ENCODE measurements around the gene LIPT1.

LIPT1 gene

DNA sequence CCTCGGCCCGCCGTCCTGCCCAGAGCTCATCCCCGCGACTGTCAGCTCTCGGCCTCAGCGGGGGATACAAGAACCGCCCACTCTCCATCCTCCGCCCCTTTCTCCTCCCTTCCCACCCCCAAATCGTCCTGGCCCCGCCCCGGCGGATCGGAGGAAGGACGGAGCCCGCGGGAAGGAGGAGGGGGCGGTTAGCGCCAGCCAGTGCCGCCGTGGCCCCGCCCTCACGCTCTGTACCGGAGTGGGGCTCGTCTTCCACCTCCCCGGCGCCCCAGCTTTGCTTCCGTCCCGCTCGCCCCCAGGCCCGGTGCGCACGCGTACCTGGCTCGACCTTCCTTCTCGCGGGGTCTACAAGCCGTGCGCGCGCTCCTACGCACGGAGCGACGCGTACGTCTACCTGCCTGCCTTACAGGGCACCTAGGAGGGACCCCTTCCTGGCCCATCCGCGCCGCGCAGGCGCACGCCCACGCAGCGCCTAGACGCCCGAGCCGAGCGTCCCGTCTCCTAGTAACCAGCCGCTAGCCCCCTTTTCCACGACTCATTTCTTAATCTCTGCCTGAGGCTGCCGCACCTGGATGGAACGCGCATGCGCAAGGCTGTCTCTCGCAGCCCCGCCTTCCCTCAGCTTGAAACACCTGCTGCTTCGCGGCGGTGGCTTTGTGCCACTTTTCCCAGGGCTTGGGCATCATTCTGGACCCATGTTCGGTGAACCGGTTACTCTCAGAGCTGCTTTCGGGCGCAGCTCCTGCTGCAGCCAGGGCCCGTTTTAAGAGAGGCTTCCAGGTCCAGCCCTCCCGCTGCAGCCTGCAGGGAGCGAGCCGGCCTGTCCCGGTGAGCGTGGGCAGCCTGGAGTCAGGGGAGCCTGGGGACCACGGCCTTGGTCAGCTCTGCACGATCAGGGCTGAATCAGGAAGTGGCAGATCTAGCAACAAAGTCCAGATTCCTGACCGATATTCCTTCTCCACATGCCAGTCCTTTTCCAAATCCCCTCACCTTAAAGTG lies 13.4 kb upstream of the LIPT1 start, which contains the start of gene C2orf15:
C2orf15 (plus strand) TSS at position 598 of the 999 bp plus-strand sequence. CDS start 8,852 bp downstream, outside the sequence.
- Histone ChIP-seq H3K27ac (peak within 1 kb of the TSS; percentile 71 to 84), H3K4me1 (peaks cover 0 to 7% (median 4%) of the 10 kb centered on the region in 4 donors), H3K4me3 (peak within 1 kb of the TSS; percentile 64 to 91), H3K9me3 (no peaks in the 10 kb centered on the region), H3K36me3 (no peaks in the 10 kb centered on the region), H3K27me3 (no peaks in the 10 kb centered on the region)
- peak; percentile 94 to 96 for DNase-seq
- intact Hi-C loops (cut with DNase I; ENCODE audit: low total_unique reads), result loop anchor here (5.0 kb wide), 1 partner anchor 41 kb away; the partner anchor contains the start of genes MITD1 and MRPL30
- TF ChIP-seq, protein P1, sequence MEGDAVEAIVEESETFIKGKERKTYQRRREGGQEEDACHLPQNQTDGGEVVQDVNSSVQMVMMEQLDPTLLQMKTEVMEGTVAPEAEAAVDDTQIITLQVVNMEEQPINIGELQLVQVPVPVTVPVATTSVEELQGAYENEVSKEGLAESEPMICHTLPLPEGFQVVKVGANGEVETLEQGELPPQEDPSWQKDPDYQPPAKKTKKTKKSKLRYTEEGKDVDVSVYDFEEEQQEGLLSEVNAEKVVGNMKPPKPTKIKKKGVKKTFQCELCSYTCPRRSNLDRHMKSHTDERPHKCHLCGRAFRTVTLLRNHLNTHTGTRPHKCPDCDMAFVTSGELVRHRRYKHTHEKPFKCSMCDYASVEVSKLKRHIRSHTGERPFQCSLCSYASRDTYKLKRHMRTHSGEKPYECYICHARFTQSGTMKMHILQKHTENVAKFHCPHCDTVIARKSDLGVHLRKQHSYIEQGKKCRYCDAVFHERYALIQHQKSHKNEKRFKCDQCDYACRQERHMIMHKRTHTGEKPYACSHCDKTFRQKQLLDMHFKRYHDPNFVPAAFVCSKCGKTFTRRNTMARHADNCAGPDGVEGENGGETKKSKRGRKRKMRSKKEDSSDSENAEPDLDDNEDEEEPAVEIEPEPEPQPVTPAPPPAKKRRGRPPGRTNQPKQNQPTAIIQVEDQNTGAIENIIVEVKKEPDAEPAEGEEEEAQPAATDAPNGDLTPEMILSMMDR (IDR thresholded peaks at IDR 0.05), result no peak

DNA sequence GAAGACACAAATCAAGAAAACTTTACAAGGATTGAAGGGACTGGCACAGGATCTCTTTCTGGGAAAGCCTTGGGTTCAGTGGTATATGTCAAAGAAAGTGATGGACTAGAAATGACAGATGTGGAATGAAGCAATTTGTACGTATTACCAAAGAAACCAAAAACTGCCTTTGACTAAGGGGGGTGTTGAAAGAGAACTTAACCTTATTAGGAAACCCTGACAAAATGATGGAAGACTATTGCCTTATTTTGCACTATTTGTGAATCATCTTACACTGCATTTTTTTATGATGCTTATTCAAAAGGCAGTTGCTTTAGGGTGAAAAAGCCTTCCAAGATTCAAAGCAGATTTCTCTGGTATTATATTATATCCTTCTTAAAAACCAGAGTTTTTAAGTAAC lies 4.1 kb upstream of the LIPT1 start:
- intact Hi-C loops (cut with DNase I; ENCODE audit: low total_unique reads), result no loop called here
- H3K4me3 ChIP-seq, result no peak overlapping the region
- TF ChIP-seq, protein P1 (IDR thresholded peaks at IDR 0.05), result no peak
- no peaks in the 10 kb centered on the region for H3K36me3 ChIP-seq
- no peaks in the 10 kb centered on the region for H3K27me3 ChIP-seq
- no peak overlapping the region for H3K27ac ChIP-seq
- H3K4me1 ChIP-seq, result peaks cover 0 to 14% (median 8%) of the 10 kb centered on the region in 4 donors
- DNase-seq, result no peak
- H3K9me3 ChIP-seq, result no peaks in the 10 kb centered on the region

DNA sequence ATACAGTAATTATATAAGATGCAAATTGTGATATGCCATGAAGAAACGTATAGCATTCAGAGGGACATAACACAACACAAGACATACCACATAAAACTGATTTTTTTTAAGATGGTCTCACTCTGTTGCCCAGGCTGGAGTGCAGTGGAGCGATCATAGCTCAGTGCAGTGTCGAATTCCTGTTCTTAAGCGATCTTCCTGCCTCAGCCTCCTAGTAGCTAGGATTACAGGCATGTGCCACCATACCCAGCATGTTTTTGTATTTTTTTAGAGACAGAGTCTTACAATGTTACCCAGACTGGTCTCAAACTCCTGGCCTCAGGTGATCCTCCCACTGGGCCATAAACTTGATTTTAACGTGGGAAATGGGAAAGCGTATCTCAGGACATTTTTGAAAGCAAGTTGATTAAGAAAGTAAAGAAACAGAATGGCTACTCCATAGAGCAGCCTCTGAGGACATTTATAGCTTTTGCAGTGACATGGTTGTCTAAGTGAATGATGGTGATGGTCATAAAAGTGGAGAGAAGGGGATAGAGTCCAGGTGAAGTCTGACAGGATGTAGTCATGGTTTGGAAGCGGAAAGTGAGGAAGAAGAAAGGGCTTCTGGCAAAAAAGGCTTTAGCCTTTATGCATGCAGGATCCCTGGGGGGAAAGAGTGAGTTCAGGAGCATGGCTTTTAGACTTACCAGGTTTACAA lies 2.4 kb upstream of the LIPT1 start:
- H3K4me1 ChIP-seq, result peaks cover 0 to 22% (median 11%) of the 10 kb centered on the region in 4 donors

DNA sequence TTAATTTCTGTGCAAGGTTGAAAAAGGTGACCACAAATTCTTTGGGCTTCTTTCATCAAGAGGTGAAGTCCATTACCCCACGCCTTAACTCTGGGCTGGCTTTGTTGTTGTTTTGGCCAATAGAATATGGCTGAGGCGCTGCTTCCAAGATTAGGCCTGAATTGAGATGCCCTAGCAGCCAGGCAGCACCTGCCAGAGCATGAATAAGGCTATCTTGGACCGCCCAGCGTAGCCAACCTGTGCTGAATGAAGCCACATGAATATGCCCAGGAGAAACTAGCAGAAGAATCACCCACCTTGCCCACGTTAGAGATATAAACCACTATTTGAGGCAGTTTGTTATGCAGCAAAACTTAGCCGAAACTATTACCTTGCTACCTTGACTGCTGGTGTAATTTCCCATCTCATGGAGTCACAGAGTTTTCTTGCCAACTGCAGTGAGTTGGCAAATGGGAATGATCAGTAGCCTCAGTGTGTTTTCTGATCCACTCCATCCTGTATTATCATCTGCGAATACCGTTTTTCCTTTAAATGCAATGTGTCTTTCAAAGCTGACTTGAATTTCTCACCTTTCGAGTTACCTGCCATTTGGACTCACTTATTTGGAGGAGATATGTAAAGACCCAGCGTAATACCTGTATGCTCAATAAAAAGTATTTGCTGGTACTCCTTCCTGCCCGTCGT lies 704 bp upstream of the LIPT1 start:
- intact Hi-C loops (cut with DNase I; ENCODE audit: low total_unique reads), result no loop called here
- peak overlapping the region; percentile 84 for H3K27ac ChIP-seq

More for the DNA sequence above, 2.4 kb upstream of the LIPT1 start:
- Histone ChIP-seq H3K27ac (no peak overlapping the region), H3K4me3 (no peak overlapping the region), H3K27me3 (no peaks in the 10 kb centered on the region), H3K36me3 (no peaks in the 10 kb centered on the region), H3K9me3 (no peaks in the 10 kb centered on the region)
- TF ChIP-seq, protein P1 (IDR thresholded peaks at IDR 0.05), result no peak
- DNase-seq, result no peak
- intact Hi-C loops (cut with DNase I; ENCODE audit: low total_unique reads), result no loop called here

More for the DNA sequence above, 704 bp upstream of the LIPT1 start:
- Histone ChIP-seq H3K27me3 (no peaks in the 10 kb centered on the region), H3K4me3 (peak overlapping the region; percentile 80 to 82), H3K4me1 (peaks cover 0 to 22% (median 11%) of the 10 kb centered on the region in 4 donors), H3K36me3 (peaks cover 0 to 6% (median 2%) of the 10 kb centered on the region in 3 donors), H3K9me3 (no peaks in the 10 kb centered on the region)
- no peak for DNase-seq
- TF ChIP-seq, protein P1 (IDR thresholded peaks at IDR 0.05), result no peak
